WI38 (cell line): ENCODE data around the gene C10orf90.

Experiments
- H3K4me3 ChIP-seq: 2 replicates; pipeline ENCODE4 v1.5.1; 2011; ENCODE audit warnings: low read depth, mild to moderate bottlenecking, control low read depth, low read length
- TF ChIP-seq, protein P1 (sequence below): IDR thresholded peaks from 2 replicates; pipeline ENCODE4 v1.5.1; 2012; ENCODE audit warnings: low read depth, mild to moderate bottlenecking, control low read depth, low read length

Gene C10orf90

DNA sequence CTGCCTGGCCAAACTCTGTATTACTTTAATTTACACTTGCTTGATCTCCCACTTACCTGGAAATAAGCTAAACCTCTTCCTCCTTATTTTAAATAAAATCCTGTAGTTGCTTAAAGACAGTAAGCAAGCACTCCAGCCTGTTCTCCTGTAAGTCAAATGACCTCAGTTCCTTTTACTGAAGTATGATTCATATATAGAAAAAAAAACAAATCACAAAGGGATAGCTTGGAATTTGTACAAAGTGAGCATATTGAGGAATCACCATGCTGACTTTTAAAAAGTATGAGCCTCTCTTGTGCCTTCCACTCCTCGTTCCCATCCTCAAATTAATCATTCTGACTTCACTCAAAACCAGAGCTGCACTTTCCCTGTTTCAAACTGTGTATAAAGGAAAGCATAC lies 52.0 kb downstream of the C10orf90 start:
- TF ChIP-seq, protein P1, sequence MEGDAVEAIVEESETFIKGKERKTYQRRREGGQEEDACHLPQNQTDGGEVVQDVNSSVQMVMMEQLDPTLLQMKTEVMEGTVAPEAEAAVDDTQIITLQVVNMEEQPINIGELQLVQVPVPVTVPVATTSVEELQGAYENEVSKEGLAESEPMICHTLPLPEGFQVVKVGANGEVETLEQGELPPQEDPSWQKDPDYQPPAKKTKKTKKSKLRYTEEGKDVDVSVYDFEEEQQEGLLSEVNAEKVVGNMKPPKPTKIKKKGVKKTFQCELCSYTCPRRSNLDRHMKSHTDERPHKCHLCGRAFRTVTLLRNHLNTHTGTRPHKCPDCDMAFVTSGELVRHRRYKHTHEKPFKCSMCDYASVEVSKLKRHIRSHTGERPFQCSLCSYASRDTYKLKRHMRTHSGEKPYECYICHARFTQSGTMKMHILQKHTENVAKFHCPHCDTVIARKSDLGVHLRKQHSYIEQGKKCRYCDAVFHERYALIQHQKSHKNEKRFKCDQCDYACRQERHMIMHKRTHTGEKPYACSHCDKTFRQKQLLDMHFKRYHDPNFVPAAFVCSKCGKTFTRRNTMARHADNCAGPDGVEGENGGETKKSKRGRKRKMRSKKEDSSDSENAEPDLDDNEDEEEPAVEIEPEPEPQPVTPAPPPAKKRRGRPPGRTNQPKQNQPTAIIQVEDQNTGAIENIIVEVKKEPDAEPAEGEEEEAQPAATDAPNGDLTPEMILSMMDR, result no peak
- H3K4me3 ChIP-seq, result no peak overlapping the region

- no peak overlapping the region for H3K4me3 ChIP-seq
- TF ChIP-seq, protein P1, result no peak
Observed at GRCh38 chr10:126617733-126618132, 52.8 kb downstream of the C10orf90 start.

- no peak overlapping the region for H3K4me3 ChIP-seq
- TF ChIP-seq, protein P1, result no peak
Observed at GRCh38 chr10:126617208-126617607, 53.3 kb downstream of the C10orf90 start.

GRCh38 chr10:126616737-126617136 lies 53.8 kb downstream of the C10orf90 start:
- TF ChIP-seq, protein P1, result no peak
- no peak overlapping the region for H3K4me3 ChIP-seq

- H3K4me3 ChIP-seq, result no peak overlapping the region
- TF ChIP-seq, protein P1, result no peak
Observed at GRCh38 chr10:126611303-126611702, 59.2 kb downstream of the C10orf90 start.

DNA sequence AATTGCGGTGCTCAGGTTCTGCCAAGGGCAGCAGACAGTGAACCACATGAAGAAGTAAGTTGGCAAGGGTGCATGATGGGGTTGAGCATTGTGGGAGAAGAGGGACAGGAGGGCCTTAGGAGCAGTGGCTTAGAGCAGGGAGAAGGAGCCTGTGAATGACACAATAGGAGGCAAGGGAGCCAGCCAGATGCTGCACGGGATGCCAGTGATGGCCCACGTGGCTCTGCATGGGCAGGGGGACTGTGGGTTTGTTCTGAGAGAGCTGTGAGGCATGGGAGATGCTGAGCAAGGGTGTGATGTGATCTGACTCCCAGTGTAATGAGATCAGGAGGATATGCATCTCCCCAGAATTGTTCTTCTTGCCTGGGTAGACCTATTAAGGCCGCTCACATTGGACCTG lies 60.9 kb downstream of the C10orf90 start:
- H3K4me3 ChIP-seq, result no peak overlapping the region
- TF ChIP-seq, protein P1, result no peak

DNA sequence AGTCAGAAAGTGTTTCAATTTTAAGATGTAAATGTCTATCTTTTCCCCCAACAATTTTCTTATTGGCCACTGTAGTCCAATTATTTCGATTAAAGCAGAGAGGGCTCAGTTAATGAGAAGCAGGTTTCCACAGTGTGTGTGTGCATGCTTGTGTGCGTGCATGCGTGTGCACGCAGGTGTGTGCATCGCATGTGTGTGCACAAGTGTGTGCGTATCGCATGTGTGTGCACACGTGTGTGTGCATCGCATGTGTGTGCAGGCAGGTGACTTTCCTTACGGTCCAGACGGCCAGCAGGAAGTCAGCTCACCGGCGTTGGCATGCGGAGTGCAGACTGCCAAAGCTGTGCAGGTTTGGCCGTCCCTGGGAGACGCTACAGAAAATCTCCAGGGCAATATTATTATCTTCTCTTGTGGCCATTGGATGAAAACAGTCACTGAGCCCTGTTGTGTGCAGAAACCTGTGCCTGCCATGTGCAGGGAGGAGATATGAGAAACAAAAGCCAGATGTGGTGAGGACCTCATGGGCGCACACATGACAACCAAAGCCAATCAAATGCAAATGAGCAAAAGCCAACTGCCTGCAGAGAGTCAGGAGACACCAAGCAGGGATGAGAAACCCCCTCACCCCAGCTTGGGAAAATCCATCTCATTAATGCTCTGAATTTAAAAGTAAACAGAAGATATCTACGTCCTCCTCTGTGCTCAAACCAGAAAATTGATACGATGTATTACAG lies 70.4 kb downstream of the C10orf90 start:
- TF ChIP-seq, protein P1, result no peak
- H3K4me3 ChIP-seq, result no peak overlapping the region
